ENCODE data around the gene GNG7.
"Not testable (repeated sequence)": the region's sequence is repeated elsewhere in the genome, so short reads cannot be mapped to it uniquely, and the experiment has no call there.

The GNG7 gene

GRCh38 chr19:2668175-2668763, 34.2 kb downstream of the GNG7 start:
- no peak for DNase-seq

GRCh38 chr19:2667349-2667748, 35.1 kb downstream of the GNG7 start:
- not testable (repeated sequence) for DNase-seq

DNA sequence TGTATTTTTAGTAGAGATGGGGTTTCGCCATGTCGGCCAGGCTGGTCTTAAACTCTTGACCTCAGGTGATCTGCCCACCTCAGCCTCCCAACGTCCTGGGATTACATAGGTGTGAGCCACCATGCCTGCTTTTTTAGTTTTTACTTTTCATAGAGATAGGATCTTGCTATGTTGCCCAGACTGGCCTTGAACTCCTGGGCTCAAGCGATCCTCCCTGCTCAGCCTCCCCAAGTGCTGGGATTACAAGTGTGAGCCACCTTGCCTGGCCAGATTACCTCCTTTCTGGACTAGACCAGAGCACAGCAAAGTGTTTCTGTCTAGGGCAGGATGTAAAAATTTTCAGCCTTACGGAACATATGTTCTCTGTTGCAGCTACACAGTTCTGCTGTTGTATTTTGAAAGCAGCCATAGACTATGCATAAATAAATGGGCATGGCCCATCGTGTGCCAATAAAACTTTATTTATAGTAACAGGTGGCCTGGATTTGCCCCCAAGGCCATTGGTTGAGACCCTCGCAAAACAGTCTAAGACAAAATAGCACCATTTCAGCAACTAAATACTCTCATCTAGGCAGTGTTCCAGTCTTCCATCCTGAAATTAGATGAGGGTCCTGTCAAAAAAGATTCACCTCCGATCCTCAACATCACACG, 36.0 kb downstream of the GNG7 start:
- no peak for DNase-seq

GRCh38 chr19:2665103-2665502, 37.4 kb downstream of the GNG7 start:
- DNase-seq = no peak

DNA sequence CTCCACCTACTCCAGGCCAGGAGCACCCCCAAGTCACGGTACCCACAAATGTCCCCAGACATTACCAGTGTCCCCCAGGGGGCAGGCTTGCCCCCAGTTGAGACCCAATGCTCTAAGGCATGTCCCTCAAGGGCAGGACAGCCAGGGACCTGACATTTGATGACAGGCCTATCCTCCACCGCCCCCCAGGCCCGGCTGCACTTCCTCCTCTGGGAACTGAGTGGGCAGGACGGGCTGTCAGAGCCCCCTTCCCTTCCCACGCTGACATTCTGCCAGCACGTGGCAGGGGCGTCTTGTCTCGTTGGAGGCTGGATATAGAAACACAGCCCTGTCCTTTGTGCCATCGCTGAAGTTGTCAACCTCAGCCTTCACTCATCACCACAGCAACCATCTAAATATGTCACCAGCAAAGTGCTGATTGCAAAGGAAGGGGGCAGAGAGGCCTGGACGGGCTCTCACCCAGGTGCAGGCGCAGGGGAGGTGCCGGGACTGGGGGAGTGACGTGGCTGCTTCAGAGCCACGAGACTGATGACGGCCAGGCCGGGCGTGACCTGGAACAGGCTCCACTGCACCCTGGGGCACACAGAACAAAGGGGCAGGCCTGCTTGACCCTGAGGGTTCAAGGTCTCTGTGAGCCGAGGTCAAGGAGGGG, 38.4 kb downstream of the GNG7 start:
- no peak for DNase-seq

GRCh38 chr19:2661615-2662014, 40.9 kb downstream of the GNG7 start:
- DNase-seq = no peak

DNA sequence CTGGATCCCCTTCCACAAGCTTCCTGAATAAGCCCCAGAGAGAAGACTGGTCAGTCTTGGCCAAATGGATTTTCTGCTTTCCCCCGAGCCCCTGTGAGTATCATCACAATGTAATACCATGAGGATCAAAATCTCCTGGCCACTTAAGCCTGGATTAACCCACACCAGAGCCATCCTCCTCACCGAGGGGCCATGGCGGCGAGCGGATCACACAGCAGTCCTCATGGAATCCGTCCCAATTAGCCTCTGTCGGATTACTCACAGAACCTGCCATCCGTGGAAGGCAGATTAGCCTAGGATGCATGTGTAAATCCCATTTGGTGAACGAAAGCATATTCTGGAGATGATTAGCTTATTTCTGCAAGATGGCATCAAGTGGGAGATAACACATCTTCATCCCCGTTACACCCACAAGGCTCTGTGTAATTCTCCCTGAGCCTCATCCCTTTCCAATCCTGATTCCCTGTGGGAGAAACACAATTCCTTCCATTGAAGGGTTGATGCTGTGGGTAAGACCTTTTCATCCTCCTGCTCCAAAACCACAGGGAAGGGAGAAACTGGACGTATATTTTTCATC, 42.5 kb downstream of the GNG7 start:
- DNase-seq = no peak

DNA sequence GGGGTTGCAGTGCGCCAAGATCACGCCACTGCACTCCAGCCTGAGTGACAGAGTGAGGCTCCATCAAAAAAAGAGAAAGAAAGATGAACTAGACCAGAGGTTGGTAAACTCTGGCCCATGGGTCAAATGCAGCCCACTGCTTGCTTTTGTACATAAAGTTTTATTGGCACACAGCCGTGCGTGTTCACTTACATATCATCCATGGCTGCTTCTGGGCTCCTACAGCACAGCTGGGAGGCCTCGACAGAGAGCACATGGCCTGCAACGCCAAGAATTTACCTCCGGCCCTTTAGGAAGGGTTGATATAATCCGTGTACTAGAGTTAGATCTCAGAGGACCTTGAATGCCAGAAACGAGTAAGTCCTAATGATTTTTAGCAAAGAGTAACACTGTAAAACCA, 46.0 kb downstream of the GNG7 start:
- no peak for DNase-seq

- DNase-seq = no peak
Observed at GRCh38 chr19:2653710-2654707, 48.5 kb downstream of the GNG7 start.

- DNase-seq = no peak
Observed at GRCh38 chr19:2653218-2653617, 49.3 kb downstream of the GNG7 start.

DNA sequence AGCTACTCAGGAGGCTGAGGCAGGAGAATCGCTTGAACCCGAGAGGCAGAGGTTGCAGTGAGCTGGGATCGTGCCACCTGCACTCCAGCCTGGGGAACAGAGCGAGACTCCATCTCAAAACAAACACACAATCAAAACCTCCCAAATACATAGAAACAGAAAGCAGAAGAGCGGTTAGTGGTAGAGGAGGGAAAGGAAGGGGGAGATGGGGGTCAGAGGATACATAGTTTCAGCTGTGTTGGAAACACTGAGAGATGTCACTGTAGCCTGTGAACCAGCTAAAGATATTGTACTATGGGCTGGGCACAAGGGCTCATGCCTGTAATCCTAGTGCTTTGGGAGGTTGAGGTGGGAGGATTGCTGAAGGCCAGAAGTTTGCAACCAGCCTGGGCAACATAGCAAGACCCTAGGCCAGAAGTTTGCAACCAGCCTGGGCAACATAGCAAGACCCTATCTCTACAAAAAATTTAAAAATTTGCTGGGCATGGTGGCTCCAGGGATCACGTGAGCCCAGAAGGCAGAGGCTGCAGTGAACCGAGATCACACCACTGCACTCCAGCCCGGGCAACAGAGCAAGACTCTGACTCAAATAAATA, 49.9 kb downstream of the GNG7 start:
- no peak for DNase-seq

DNA sequence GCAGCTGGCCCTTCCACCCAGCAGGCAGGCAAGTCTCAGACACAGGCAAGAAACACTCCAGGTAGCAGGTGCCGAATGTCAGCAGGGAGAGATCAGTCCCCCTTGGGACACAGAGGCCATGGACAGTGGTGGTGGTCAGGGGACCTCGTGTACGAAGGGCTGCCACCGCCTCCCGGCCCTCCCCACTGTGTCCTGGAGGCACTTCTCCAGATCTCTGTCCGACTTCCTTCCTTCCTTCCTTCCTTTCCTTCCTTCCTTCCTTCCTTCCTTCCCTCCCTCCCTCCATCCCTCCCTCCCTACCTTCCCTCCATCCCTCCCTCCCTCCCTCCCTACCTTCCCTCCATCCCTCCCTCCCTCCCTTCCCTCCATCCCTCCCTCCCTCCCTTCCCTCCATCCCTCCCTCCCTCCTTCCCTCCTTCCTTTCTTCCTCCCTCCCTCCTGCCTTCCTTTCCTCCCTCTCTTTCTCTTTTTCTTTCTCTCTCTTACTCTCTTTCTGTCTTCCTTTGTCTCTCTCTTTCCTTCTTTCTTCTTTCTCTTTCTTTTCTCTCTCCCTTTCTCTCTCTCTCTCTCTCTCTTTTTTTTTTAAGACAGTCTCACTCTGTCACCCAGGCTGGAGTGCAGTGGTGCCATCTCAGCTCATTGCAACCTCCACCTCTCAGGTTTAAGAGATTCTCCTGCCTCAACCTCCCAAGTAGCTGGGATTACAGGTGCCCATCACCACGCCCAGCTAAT, 51.3 kb downstream of the GNG7 start:
- not testable (repeated sequence) for DNase-seq

DNA sequence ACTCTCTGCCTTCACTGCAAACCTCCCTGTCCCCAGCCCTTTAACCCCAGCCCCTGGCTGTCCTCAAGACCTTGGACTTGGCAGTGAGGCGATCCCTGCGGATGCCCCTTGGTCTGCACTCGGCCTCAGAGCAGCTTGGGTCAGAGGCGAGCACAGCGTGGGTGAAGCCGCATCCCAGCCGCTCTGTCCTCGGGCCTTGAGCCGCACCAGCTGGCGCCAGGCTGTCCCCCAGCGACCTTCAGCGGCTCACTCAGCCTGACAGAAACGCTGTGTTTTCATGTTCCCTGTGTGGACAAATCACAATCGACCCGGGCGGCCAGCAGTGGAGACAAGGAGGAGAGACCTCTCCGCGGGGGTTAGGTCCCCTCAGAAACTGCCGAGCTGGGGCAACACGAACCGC, 52.0 kb downstream of the GNG7 start:
- no peak for DNase-seq

DNA sequence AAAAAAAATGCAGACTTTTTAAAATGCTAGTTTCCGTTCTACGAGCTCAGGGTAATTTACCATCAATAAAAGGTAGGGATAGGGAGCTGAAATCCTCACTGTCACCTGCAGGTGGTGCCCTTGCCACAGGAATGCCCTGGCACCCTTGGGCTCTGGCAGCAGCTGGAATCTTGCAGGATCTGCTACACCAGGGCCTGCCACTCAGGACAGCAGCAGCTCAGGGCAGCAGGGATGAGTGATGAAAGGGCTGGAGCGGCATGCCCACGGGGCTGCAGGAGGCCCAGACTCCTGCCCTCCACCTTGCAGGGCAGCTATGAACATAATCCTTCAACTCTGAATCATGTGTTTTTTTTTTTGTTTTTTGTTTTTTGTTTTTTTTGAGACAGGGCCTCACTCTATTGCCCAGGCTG, 54.0 kb downstream of the GNG7 start:
- DNase-seq = peak; percentile 79

GRCh38 chr19:2648099-2648498, 54.4 kb downstream of the GNG7 start:
- DNase-seq = no peak

DNA sequence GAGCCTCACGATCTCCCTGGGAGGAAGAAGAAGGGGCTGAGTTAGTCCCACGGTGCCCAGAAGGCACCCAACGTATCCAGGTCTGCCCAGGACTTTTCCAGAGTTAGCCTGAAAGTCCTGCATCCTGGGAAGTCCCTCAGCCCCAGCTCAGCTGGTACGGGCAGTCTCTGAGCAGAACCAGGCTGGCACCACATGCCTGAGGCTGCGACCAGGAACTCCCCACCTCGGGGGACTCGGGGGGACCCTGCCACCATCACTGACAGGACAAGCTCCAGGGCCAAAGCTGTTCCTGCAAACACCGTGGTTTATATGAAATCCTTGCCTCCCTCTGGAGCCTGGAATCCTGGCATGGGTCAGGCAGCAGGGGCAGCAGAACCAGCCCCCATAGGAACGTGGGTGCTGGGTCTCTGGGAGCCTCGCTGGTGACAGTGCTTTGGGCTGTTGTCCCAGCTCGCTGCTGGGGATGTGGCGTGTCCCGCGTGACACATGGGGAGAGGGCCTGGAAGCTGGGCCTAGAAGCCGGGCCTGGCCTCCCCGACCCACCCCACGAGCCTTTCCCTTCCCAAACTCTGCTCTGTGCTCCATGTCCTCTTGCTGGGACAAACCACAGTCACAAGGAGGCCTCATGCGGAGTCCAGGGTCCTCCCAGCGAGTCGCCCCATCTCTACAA, 55.5 kb downstream of the GNG7 start:
- no peak for DNase-seq

GRCh38 chr19:2645826-2646225, 56.7 kb downstream of the GNG7 start:
- DNase-seq = no peak

GRCh38 chr19:2643123-2643737, 59.3 kb downstream of the GNG7 start:
- DNase-seq = not testable (repeated sequence)

DNA sequence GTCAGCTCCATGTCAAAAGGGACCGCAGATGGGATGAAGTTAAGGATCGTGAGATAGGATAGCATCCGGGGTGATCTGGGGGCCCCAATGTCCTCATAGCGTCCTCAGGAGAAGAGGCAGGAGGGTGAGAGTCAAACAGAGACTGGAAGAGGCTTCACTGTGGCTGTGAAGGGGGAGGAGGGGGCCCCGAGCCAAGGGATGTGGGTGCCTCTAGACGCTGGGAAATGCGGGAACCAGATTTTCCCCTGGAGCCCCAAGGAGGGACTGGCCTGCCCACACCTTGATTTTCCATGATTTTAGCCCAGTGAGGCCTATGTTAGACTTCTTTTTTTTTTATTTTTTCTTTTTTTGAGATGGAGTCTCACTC, 61.2 kb downstream of the GNG7 start:
- no peak for DNase-seq

- no peak for DNase-seq
Observed at GRCh38 chr19:2640563-2641331, 61.7 kb downstream of the GNG7 start.
